ENCODE data around the gene RELN. TPM values are rescaled to one million over a fixed set of nuclear protein-coding genes. Genes with fewer than 3 reads are reported as not detected.

The RELN gene
- total RNA-seq, 4 donors from 2014 or later: 0.57 to 4.2 (median 1.5) TPM

GRCh38 chr7:103889451-103889850, 100.0 kb downstream of the RELN start:
- TF ChIP-seq CTCF (IDR thresholded peaks at IDR 0.05; ENCODE audit: low read depth): no peak

- TF ChIP-seq CTCF (IDR thresholded peaks at IDR 0.05; ENCODE audit: low read depth): no peak
These were observed 100.8 kb downstream of the RELN start for GRCh38 chr7:103888603-103889153.

- TF ChIP-seq CTCF (IDR thresholded peaks at IDR 0.05; ENCODE audit: low read depth): no peak
These were observed 101.4 kb downstream of the RELN start for GRCh38 chr7:103887853-103888602.

- TF ChIP-seq CTCF (IDR thresholded peaks at IDR 0.05; ENCODE audit: low read depth): no peak
These were observed 102.4 kb downstream of the RELN start for GRCh38 chr7:103887050-103887449.

- TF ChIP-seq CTCF (IDR thresholded peaks at IDR 0.05; ENCODE audit: low read depth): no peak
These were observed 109.4 kb downstream of the RELN start for GRCh38 chr7:103879928-103880600.

- no peak for TF ChIP-seq CTCF (IDR thresholded peaks at IDR 0.05; ENCODE audit: low read depth)
These were observed 110.0 kb downstream of the RELN start for GRCh38 chr7:103879411-103879810.

- no peak for TF ChIP-seq CTCF (IDR thresholded peaks at IDR 0.05; ENCODE audit: low read depth)
These were observed 111.9 kb downstream of the RELN start for GRCh38 chr7:103877565-103877964.
